Stimulated activated naive CD8-positive, alpha-beta T cell treated with anti-CD3 and anti-CD28 coated beads, Interleukin-15, Interleukin-2, amounts not matched to agents 100 ng/mL and 50 ng/mL, for 24 hours (primary cell): ENCODE results near the gene MATR3.

Experiments
- H3K27ac Mint-ChIP-seq: one replicate; pipeline ENCODE4 v1.8.0; 2021; ENCODE audit warnings: mild to moderate bottlenecking, mixed read lengths
- H3K27me3 Mint-ChIP-seq: one replicate; pipeline ENCODE4 v1.8.0; 2021; ENCODE audit warnings: mixed read lengths
- H3K36me3 Mint-ChIP-seq: one replicate; pipeline ENCODE4 v1.8.0; 2021; ENCODE audit warnings: low read depth, mixed read lengths
- H3K4me1 Mint-ChIP-seq: one replicate; pipeline ENCODE4 v1.8.0; 2021; ENCODE audit warnings: low read depth, mixed read lengths
- H3K4me3 Mint-ChIP-seq: one replicate; pipeline ENCODE4 v1.8.0; 2021; ENCODE audit warnings: mild to moderate bottlenecking, mixed read lengths
- H3K9me3 Mint-ChIP-seq: one replicate; pipeline ENCODE4 v1.8.0; 2021; ENCODE audit warnings: mixed read lengths

The MATR3 gene

GRCh38 chr5:139293507-139294373 lies at the start of gene MATR3:
Gene MATR3 (plus strand): TSS chr5:139293740. CDS start chr5:139307416, 13,676 bp downstream.
- Mint-ChIP-seq H3K27ac (peak within 1 kb of the TSS; percentile 98), H3K4me3 (peak within 1 kb of the TSS; percentile 99), H3K4me1 (peaks cover 36% of the 10 kb centered on the region), H3K27me3 (no peaks in the 10 kb centered on the region), H3K36me3 (peaks cover 51% of the 10 kb centered on the region), H3K9me3 (no peaks in the 10 kb centered on the region)

- no peaks in the 10 kb centered on the region for H3K36me3 Mint-ChIP-seq
- H3K4me3 Mint-ChIP-seq = peak overlapping the region; percentile 27
- H3K9me3 Mint-ChIP-seq = no peaks in the 10 kb centered on the region
- peak overlapping the region; percentile 80 for H3K27ac Mint-ChIP-seq
- H3K4me1 Mint-ChIP-seq = peaks cover 24% of the 10 kb centered on the region
- no peaks in the 10 kb centered on the region for H3K27me3 Mint-ChIP-seq
These were observed 47.8 kb upstream of the MATR3 start for GRCh38 chr5:139245637-139246339.

DNA sequence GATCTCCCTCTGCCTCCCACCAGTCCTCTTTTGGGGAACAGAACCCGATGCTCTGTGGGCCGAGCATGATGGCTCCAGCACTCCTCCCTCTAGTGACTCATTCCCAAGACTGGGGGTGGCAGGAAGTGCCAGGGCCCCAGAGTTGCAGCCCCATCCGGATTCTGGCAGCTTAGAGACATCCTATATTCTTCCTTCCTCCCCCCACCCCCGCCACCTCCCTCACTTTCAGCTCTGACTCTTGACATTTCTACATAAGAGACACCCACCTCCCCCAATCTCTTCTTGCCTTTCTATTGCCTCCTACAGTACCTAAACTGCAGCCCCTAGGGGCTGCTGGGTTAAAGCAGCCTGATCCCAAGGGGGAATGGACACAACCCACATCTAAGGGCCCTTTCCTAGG lies 47.1 kb upstream of the MATR3 start:
- Mint-ChIP-seq H3K9me3 (no peaks in the 10 kb centered on the region), H3K4me3 (peak overlapping the region; percentile 60), H3K4me1 (peaks cover 28% of the 10 kb centered on the region), H3K27ac (peak overlapping the region; percentile 80), H3K27me3 (no peaks in the 10 kb centered on the region), H3K36me3 (no peaks in the 10 kb centered on the region)

DNA sequence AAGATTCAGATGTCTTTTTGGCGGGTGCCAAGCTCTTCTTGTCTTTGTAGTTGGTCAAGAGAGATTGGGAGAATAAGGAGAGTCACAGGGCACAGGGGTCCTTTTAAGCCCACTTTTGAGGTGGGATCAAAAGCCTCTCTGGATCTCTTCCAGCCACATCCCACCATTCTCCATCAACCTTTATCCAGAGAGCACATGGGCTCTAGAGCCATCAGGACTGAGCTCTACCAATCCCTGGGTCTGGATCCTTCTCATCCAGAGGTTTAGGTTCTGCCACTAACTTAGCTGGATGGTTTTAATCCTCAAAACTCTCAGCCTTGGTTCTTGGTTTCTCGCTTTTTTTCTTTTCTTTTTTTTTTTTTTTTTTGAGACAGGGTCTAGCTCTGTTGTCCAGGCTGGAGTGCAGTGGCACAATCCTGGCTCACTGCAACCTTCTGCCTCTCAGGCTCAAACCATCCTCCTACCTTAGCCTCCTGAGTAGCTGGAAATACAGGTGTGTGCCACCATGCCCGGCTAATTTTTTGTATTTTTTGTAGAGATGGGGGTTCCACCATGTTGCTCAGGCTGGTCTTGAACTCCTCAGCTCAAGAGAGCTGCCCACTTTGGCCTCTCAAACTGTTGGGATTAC lies 44.6 kb upstream of the MATR3 start:
- peaks cover 31% of the 10 kb centered on the region for H3K4me1 Mint-ChIP-seq
- H3K9me3 Mint-ChIP-seq = no peaks in the 10 kb centered on the region

GRCh38 chr5:139251281-139251687 lies 42.3 kb upstream of the MATR3 start:
- Mint-ChIP-seq H3K4me1 (peaks cover 23% of the 10 kb centered on the region), H3K4me3 (no peak overlapping the region), H3K27ac (no peak overlapping the region), H3K36me3 (no peaks in the 10 kb centered on the region), H3K27me3 (no peaks in the 10 kb centered on the region), H3K9me3 (no peaks in the 10 kb centered on the region)

More for the DNA sequence above, 44.6 kb upstream of the MATR3 start:
- H3K4me3 Mint-ChIP-seq = no peak overlapping the region
- H3K27ac Mint-ChIP-seq = no peak overlapping the region
- no peaks in the 10 kb centered on the region for H3K36me3 Mint-ChIP-seq
- no peaks in the 10 kb centered on the region for H3K27me3 Mint-ChIP-seq

DNA sequence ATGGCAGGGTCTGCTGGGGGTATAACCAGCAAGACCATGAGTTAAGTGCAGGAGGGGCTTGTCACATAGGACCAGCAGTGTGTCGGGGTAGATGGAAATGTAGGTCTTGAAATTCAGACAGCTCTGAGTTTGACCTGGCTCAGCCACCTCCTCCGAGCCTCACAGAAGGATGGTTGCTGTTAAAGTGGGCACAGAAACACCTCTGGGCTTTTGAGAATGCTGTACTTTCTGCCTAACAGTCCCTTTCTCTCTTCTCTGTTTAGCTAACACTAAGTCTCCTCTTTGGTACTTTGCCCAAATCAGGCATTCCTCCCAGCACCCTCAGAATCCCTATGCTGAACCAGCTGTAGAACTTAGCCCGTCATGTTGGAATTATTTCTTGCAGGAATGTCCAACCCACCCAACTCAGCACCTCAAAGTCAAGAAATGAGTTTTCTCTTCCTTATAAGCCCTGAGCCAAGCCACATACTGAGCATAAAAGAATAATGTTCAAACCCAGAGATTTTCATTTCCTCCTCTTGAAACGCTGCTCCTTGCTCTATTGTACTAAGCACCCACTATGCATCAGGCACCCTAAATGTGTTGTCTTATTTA lies 41.7 kb upstream of the MATR3 start:
- Mint-ChIP-seq H3K4me3 (no peak overlapping the region), H3K27me3 (no peaks in the 10 kb centered on the region), H3K9me3 (no peaks in the 10 kb centered on the region), H3K36me3 (no peaks in the 10 kb centered on the region), H3K27ac (no peak overlapping the region), H3K4me1 (peaks cover 18% of the 10 kb centered on the region)

GRCh38 chr5:139253115-139253514 lies 40.4 kb upstream of the MATR3 start:
- peaks cover 7% of the 10 kb centered on the region for H3K4me1 Mint-ChIP-seq
- no peaks in the 10 kb centered on the region for H3K36me3 Mint-ChIP-seq
- H3K4me3 Mint-ChIP-seq = no peak overlapping the region
- no peaks in the 10 kb centered on the region for H3K27me3 Mint-ChIP-seq
- H3K9me3 Mint-ChIP-seq = no peaks in the 10 kb centered on the region
- no peak overlapping the region for H3K27ac Mint-ChIP-seq

- Mint-ChIP-seq H3K27ac (no peak overlapping the region), H3K4me3 (no peak overlapping the region), H3K4me1 (peaks cover 3% of the 10 kb centered on the region), H3K27me3 (peaks cover 12% of the 10 kb centered on the region), H3K9me3 (no peaks in the 10 kb centered on the region), H3K36me3 (no peaks in the 10 kb centered on the region)
These were observed 36.7 kb upstream of the MATR3 start for GRCh38 chr5:139256820-139257219.

DNA sequence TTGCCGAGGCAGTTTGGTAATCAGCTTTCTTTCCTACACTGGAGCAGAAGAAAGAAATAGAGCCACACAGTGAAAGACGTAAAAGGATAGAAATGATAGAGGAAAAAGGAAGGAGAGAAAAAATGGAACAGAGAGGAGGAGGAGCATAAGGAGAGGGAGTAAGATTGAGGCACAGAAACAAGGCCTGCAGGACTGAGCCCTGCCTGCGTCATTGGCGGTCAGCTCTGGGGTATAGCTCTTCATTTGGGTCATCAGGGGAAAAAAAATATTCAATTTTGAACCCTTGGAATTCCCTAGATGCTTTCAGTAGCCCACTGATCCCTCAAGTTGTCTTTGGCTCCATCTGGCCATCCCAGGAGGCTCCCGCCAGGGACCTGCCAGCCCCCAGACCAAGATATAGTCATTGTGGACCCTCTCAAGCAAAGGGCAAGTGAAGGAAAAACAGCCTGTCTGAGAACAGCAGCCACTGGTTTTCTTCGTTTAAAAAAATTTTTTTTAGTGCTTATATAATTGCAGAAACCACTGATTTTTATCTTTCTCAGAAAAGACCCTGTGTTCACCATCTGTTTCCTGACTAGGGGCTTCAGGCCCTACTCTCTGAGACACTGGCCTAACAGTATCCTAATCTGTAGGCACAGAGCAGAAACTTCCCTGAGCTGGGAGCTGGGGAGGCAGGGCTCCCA lies 31.3 kb upstream of the MATR3 start:
- Mint-ChIP-seq H3K4me3 (no peak overlapping the region), H3K36me3 (no peaks in the 10 kb centered on the region), H3K27ac (no peak overlapping the region), H3K27me3 (peaks cover 12% of the 10 kb centered on the region), H3K9me3 (no peaks in the 10 kb centered on the region), H3K4me1 (peaks cover 15% of the 10 kb centered on the region)

DNA sequence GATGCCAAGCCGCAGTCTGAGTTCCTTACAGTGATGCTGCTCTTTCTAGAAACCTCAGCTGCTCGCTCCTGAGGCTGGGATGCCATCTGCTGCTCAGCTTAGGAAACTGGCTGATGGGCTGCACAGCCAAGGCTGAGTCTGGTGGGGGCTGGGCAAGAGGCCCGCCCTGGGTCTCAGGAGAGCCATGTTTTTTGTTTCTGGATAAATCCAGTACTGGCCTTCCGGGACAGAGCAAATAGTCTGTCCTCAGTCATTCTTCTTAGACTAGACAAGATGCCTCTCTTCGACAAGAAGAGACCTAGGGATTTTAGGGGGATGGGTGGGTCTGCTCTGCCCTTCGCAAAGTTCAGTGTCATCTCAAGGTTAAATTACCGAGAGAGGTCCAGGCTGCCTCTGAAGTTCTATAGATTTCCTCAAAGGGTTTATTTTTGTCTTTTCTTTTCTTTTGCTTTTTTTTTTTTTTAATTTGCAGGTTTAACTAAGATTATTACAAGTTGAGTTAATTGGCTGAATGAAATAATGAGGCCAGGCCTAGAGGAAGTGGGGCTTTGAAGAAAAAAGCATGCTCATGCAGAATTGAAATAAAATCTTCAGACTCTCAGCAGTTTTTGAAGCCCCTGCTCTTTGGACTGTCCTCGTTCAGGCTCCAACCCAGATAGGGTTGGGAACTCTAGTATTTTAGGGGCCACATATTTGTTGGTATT lies 30.6 kb upstream of the MATR3 start:
- Mint-ChIP-seq H3K9me3 (no peaks in the 10 kb centered on the region), H3K27me3 (peaks cover 12% of the 10 kb centered on the region), H3K36me3 (no peaks in the 10 kb centered on the region), H3K4me3 (no peak overlapping the region), H3K27ac (no peak overlapping the region), H3K4me1 (peaks cover 15% of the 10 kb centered on the region)

GRCh38 chr5:139263536-139263935 lies 30.0 kb upstream of the MATR3 start:
- Mint-ChIP-seq H3K9me3 (no peaks in the 10 kb centered on the region), H3K4me3 (no peak overlapping the region), H3K4me1 (peaks cover 22% of the 10 kb centered on the region), H3K36me3 (no peaks in the 10 kb centered on the region), H3K27ac (no peak overlapping the region), H3K27me3 (peaks cover 8% of the 10 kb centered on the region)

DNA sequence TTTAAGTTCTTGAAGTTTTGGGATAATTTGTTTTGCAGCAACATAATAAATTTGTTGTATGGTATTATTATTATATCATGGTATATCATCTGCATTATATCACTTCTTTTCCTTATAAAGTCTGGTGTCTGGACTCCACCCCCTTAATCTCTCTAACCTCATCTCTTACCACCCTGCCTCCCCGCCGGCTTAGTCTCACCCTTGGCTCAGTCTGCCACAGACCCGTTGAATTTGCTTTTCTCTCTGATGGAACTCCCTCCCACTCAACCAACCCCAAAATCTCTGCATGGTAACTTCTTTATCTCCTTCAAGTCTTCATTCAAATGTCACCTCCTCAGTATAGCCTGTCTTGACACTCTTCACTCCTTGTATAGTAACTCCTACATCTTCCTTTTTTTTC lies 29.6 kb upstream of the MATR3 start:
- no peaks in the 10 kb centered on the region for H3K36me3 Mint-ChIP-seq
- no peak overlapping the region for H3K27ac Mint-ChIP-seq
- H3K9me3 Mint-ChIP-seq = no peaks in the 10 kb centered on the region
- no peak overlapping the region for H3K4me3 Mint-ChIP-seq
- peaks cover 7% of the 10 kb centered on the region for H3K27me3 Mint-ChIP-seq
- H3K4me1 Mint-ChIP-seq = peaks cover 26% of the 10 kb centered on the region

GRCh38 chr5:139265001-139265400 lies 28.5 kb upstream of the MATR3 start:
- Mint-ChIP-seq H3K4me3 (no peak overlapping the region), H3K36me3 (no peaks in the 10 kb centered on the region), H3K27ac (no peak overlapping the region), H3K27me3 (no peaks in the 10 kb centered on the region), H3K4me1 (peaks cover 29% of the 10 kb centered on the region), H3K9me3 (no peaks in the 10 kb centered on the region)

- Mint-ChIP-seq H3K27ac (no peak overlapping the region), H3K4me3 (no peak overlapping the region), H3K36me3 (no peaks in the 10 kb centered on the region), H3K9me3 (no peaks in the 10 kb centered on the region), H3K27me3 (no peaks in the 10 kb centered on the region), H3K4me1 (peaks cover 39% of the 10 kb centered on the region)
These were observed 27.3 kb upstream of the MATR3 start for GRCh38 chr5:139266236-139266635.
